GM12878 (cell line): ENCODE results near the gene MEX3D.

Experiments used
- CTCF ChIP-seq, 3 experiments: IDR thresholded peaks in 2 of 3; conservative IDR thresholded peaks in 1 of 3; 2 replicates each; pipeline ENCODE4 v1.5.1; 2011; ENCODE audit warnings: low read depth in 3 of 3, low read length in 3 of 3, mild to moderate bottlenecking in 3 of 3, control low read depth in 2 of 3, moderate library complexity in 2 of 3, inconsistent platforms in 1 of 3, mixed read lengths in 1 of 3; ENCODE audit not compliant: control insufficient read depth in 2 of 3, insufficient read depth in 1 of 3; ENCODE audit errors: extremely low read depth in 1 of 3
- NR2C2 ChIP-seq: IDR thresholded peaks from 2 replicates; pipeline ENCODE4 v1.6.1; 2011; ENCODE audit warnings: borderline replicate concordance, low read depth; ENCODE audit not compliant: control insufficient read depth, insufficient read length
- ZNF217 ChIP-seq: fragments of 450-650 bp; IDR thresholded peaks from 2 replicates; pipeline ENCODE4 v1.6.1; 2017; ENCODE audit warnings: antibody characterized with exemption, mild to moderate bottlenecking

GRCh38 chr19:1510807-1511206 lies 57.3 kb downstream of the MEX3D start:
- TF ChIP-seq NR2C2 (no peak), CTCF (IDR thresholded peaks at IDR 0.05 in 2 of 3, conservative IDR thresholded peaks at IDR 0.05 in 1 of 3; ENCODE audit: control insufficient read depth in 2 of 3, extremely low read depth in 1 of 3, insufficient read depth in 1 of 3, low read depth in 3 of 3, low read length in 3 of 3) (no peak), ZNF217 (no peak)
